ENCODE data around the gene CD83. TPM values are rescaled to one million over a fixed set of nuclear protein-coding genes. Genes with fewer than 3 reads are reported as not detected.

The CD83 gene
- total and polyA plus RNA-seq, 2 of the 8 experiments (the other 6 are each of a cell fraction or from before 2014, with no cell fraction given), result 4.6 to 8.5 TPM

- TF ChIP-seq CHD7 (IDR thresholded peaks at IDR 0.05; ENCODE audit: insufficient replicate concordance, low read length), result no peak
- TF ChIP-seq SRF (IDR thresholded peaks at IDR 0.05; ENCODE audit: low read depth, low read length), result no peak
- no peak for TF ChIP-seq JUND (IDR thresholded peaks at IDR 0.05; ENCODE audit: low read length)
- no peak for TF ChIP-seq EZH2 (IDR thresholded peaks at IDR 0.05; ENCODE audit: low read depth, low read length, severe bottlenecking)
- TF ChIP-seq RBBP5 (IDR thresholded peaks at IDR 0.05; ENCODE audit: borderline replicate concordance, low read depth, low read length), result no peak
- no peak for TF ChIP-seq ZNF274 (IDR thresholded peaks at IDR 0.05; ENCODE audit: borderline replicate concordance, extremely low read depth, low read length)
- TF ChIP-seq MAX (IDR thresholded peaks at IDR 0.05), result no peak
- no peak for TF ChIP-seq NANOG (IDR thresholded peaks at IDR 0.05; ENCODE audit: insufficient read depth, low read depth, low read length, poor library complexity, severe bottlenecking)
- no peak for TF ChIP-seq NRF1 (IDR thresholded peaks at IDR 0.05; ENCODE audit: low read depth, low read length)
- TF ChIP-seq BCL11A (IDR thresholded peaks at IDR 0.05; ENCODE audit: low read depth in 2 of 2, low read length in 2 of 2), result no peak
- TF ChIP-seq RNF2 (IDR thresholded peaks at IDR 0.05; ENCODE audit: borderline replicate concordance, low read depth, low read length, missing control alignments, poor library complexity, severe bottlenecking), result no peak
Measured at GRCh38 chr6:14153228-14153627, 35.7 kb downstream of the CD83 start (continued).
